Measurements from ENCODE around the gene CSMD2.

The CSMD2 gene

DNA sequence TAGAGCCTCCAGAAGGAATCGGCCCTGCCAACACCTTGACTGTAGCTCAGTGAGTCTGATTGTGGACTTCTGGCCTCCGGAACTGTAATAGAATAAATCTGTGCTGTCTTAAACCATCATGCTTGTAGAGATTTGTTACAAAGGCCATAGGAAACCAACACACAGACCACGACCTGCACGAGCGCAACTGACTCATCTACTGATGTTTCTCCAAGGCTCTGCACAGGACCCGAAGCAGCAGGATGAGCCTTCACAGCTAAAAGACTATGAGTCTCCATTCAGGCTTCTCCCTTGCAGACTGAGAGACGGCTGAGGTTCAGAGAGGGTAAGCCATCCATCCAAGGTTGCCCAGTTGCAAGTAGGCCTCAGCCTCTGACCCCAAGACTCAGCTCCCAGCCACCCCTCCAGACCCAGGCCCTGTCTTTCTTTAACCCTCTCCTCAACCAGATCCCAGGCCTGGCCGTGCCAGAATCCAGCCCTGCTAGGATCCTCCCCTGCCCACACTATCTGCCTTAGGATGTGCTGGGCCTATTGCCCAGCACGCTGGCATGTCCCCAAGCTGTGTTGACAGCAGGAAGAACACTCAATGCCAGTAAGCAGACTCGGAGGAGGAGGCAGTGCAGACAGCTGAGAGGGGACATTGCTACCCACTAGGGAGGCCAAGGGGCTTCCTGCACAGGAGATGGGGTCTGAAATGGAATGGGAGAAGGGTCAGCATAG lies 192.2 kb downstream of the CSMD2 start:
- Histone ChIP-seq H4K20me1 (no peaks in the 10 kb centered on the region), H3K4me3 (no peak overlapping the region), H3K4me2 (no peak overlapping the region), H3K27ac (no peak overlapping the region), H3K4me1 (no peaks in the 10 kb centered on the region), H3K9ac (no peak overlapping the region), H3K27me3 (no peaks in the 10 kb centered on the region), H3K36me3 (no peaks in the 10 kb centered on the region), H3K9me3 (no peaks in the 10 kb centered on the region)
- no peak for TF ChIP-seq Cebpa-rat (IDR thresholded peaks at IDR 0.05)

DNA sequence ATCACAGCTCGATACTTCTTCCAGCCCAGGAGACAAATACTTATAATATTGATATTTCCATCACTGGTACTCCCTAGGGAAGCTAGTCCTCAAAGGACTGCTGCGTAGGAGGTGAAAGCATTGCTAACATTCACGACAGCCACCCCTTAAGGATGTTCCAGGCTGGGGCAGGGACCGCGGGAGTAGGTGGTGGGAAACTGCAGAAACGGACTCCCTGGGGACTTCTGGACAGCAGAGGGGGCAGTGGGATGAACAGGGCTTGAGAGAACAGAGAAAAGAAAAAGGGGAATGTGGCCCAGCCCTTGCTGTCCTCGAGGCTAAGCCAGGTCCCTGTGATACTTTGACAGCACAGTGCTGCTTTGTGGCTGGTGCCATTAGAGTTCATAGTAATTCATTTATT lies 193.1 kb downstream of the CSMD2 start:
- H3K4me2 ChIP-seq = no peak overlapping the region

DNA sequence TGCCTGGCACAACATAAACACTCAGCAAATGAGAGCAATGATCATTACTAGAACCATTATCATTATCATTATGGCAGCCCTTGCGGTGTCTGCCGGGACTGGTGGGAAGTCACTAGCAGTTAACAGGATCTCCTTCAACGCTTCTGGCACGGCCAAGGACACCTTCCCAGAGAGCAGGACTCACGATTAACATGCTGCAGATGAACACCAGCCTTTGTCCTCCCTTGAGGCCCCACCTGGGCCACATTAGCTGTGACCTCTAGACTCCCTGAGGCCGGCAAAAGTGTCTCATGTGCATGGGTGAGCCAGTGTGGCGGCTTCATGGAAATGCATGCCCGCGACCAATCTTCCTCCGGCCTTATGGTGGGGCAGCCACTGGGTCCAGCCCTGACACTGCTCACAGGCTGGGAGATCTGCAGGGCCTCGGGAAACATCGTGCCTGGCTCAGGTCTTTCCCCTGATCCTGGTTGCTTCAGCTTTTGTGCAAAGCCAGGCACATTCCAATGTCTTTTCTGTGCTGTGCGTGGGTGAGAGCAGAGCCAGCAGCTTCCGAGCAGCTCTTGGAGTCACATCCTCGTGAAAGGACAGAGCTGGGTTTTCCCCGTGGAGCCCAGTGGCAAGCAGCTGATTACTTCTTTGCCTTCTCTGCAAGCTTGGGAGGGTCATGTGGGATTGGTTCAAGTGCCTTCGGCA lies 193.9 kb downstream of the CSMD2 start:
- no peak overlapping the region for H3K27ac ChIP-seq
- no peaks in the 10 kb centered on the region for H3K36me3 ChIP-seq
- H3K9ac ChIP-seq = no peak overlapping the region
- no peaks in the 10 kb centered on the region for H3K27me3 ChIP-seq
- no peak overlapping the region for H3K4me3 ChIP-seq
- no peaks in the 10 kb centered on the region for H3K4me1 ChIP-seq
- TF ChIP-seq Cebpa-rat (IDR thresholded peaks at IDR 0.05) = no peak
- H3K9me3 ChIP-seq = no peaks in the 10 kb centered on the region
- no peaks in the 10 kb centered on the region for H4K20me1 ChIP-seq
- H3K4me2 ChIP-seq = no peak overlapping the region

More for the DNA sequence above, 193.1 kb downstream of the CSMD2 start:
- Histone ChIP-seq H3K4me1 (no peaks in the 10 kb centered on the region), H3K9me3 (no peaks in the 10 kb centered on the region), H3K36me3 (no peaks in the 10 kb centered on the region), H3K9ac (no peak overlapping the region), H4K20me1 (no peaks in the 10 kb centered on the region), H3K27ac (no peak overlapping the region), H3K27me3 (no peaks in the 10 kb centered on the region), H3K4me3 (no peak overlapping the region)
- TF ChIP-seq Cebpa-rat (IDR thresholded peaks at IDR 0.05) = no peak

DNA sequence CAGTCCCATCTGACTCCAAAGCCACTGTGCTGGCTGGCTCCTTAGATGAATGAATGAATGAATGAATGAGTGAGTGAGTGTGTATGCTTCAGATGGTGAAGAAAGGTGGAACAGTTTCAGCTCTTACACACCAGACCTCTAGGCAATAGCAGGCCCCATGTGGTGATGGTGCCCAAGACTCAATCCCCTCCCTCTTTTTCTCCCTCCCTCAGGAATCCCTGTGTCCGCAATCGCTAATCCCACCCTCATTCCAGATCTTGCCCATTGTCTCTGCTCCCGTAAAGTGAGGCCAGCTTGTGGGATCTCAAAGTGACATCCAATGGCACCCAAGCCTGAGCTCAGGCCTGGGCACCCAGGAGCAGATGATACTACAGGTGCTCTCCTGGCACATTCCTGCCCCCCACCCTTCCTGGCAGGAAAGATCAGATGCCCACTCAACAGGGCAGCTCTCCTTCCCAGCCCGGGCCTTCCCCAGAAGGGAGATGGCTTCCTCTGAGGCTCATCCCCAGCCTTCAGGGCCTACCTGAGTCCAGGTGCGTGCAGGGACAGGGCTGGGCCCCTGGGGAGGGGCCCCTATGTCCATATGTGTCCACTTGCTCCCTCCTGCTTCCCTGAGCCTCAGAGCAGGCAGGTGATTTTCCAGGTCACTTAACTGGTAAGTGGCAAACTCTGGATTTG lies 194.7 kb downstream of the CSMD2 start:
- H3K4me3 ChIP-seq = no peak overlapping the region
- no peaks in the 10 kb centered on the region for H3K4me1 ChIP-seq
- no peak overlapping the region for H3K27ac ChIP-seq
- no peaks in the 10 kb centered on the region for H3K36me3 ChIP-seq
- no peak overlapping the region for H3K9ac ChIP-seq
- H3K4me2 ChIP-seq = no peak overlapping the region
- H3K9me3 ChIP-seq = no peaks in the 10 kb centered on the region
- H3K27me3 ChIP-seq = no peaks in the 10 kb centered on the region
- H4K20me1 ChIP-seq = no peaks in the 10 kb centered on the region
- no peak for TF ChIP-seq Cebpa-rat (IDR thresholded peaks at IDR 0.05)

DNA sequence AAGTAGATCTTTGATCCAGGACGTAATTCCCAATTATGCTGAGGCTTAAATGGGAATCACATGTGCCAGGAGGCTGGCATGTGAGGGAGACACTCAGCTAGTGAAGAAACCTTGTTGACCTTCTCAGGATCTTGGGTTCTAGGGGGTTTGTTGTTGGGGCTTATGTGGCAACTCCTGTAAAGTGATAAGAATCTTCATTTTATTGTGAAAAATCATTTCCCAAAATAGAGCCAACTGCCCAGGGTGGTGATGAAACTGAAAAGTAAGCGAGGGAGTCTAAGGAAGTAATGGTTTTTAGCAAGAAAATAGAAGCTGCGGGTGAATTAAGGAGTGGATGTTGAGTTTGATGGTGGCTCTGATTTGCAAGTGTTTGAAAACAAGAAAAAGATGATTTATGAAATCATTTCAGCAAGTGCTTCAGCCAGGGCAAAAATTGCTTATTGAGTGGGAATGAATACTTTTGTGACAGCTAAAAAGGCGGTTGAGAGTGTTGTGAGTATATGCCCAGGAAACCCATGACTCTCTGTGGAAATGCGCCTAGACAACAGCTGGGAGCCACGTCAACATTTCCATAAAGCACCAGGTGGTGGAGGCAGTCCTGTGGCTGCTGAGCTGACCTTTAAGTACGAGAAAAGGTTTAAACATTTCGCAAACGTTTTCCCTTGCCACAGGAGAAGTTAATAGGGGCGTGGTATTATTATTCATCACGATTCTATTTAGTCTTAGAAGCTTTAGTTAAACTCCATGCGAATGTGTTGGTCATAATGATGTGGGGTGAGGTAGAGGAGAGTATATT lies 198.5 kb downstream of the CSMD2 start:
- no peaks in the 10 kb centered on the region for H3K36me3 ChIP-seq
- H3K27ac ChIP-seq = no peak overlapping the region
- no peaks in the 10 kb centered on the region for H4K20me1 ChIP-seq
- H3K4me1 ChIP-seq = no peaks in the 10 kb centered on the region
- no peaks in the 10 kb centered on the region for H3K9me3 ChIP-seq
- TF ChIP-seq Cebpa-rat (IDR thresholded peaks at IDR 0.05) = no peak
- H3K27me3 ChIP-seq = no peaks in the 10 kb centered on the region
- H3K4me2 ChIP-seq = no peak overlapping the region
- no peak overlapping the region for H3K9ac ChIP-seq
- H3K4me3 ChIP-seq = no peak overlapping the region

DNA sequence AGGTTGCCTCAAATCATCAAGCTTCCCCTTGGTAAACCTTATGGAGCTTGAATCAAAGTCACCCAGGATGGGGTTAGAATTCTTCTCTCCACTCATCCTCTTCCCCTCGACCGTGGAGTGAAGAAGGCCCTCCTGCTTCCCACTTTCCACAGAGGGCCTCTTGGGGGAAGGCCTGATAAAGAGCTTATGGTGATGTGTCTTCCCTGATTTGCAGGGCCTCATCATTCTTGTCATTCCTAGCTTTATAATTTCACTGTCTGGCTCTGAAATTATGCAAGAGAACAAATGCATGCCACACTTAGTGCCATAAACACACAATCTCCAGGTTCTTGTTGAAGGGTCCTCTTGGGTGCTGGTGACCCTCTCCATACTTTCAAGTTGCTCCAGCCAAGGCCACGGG lies 199.9 kb downstream of the CSMD2 start:
- Histone ChIP-seq H3K4me2 (no peak overlapping the region), H3K9ac (no peak overlapping the region), H4K20me1 (no peaks in the 10 kb centered on the region), H3K4me3 (no peak overlapping the region), H3K36me3 (no peaks in the 10 kb centered on the region), H3K4me1 (no peaks in the 10 kb centered on the region), H3K27me3 (no peaks in the 10 kb centered on the region), H3K27ac (no peak overlapping the region), H3K9me3 (no peaks in the 10 kb centered on the region)
- no peak for TF ChIP-seq Cebpa-rat (IDR thresholded peaks at IDR 0.05)

DNA sequence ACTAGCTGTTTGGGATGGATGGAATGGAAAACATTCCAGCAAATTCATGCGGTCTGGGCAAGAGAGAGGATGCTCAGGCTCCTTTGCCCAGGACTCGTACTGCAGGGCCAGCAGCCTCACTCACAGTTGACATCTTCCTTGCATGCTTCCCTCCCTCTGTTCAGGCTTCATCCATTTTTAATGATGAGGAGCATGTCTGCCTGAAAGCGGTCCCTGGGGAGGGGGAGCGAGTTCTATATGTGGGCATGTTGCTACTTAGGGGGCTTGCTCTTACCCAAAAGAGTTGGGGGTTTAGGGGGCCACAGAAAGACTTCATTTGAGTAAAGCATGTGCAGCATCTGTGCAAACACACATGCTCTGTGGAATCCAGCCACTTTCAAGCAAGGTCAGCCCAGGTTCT lies 203.0 kb downstream of the CSMD2 start:
- no peaks in the 10 kb centered on the region for H3K36me3 ChIP-seq
- H3K4me3 ChIP-seq = no peak overlapping the region
- no peak for TF ChIP-seq Cebpa-rat (IDR thresholded peaks at IDR 0.05)
- no peaks in the 10 kb centered on the region for H3K27me3 ChIP-seq
- no peak overlapping the region for H3K4me2 ChIP-seq
- H3K27ac ChIP-seq = no peak overlapping the region
- no peaks in the 10 kb centered on the region for H3K9me3 ChIP-seq
- no peaks in the 10 kb centered on the region for H4K20me1 ChIP-seq
- no peak overlapping the region for H3K9ac ChIP-seq
- H3K4me1 ChIP-seq = no peaks in the 10 kb centered on the region

DNA sequence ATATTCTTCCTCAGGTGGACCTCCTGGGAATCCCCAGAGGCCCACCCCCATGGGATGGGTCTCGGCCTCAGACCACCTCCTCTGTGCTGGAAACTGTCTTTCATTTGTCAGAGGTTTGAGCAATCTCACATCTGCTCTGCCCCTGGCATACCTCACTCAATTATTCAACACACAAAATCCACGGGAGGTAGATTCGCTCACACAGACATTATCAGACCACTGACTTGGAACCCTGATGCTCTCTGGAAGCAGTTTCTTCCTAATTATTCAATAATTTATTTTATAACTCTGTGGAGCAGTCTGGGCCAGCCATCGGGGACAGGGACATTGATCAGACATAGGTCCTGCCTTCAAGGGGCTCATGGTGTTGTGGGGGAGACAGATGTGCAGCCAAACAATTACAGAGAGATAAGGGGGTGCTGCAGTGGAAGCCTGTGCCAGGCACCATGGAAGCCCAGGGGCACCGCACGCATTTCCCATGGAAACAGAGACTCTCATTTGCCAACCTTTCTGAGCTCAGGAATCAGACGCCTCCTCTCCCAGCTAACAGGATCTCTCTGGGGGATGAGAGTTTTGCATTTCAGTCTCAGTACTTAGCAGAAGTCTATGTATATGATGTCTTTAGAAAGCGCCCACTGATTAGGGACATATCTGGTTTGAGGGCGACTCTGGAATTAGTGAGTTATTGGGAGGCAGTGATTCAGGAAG lies 204.7 kb downstream of the CSMD2 start:
- Histone ChIP-seq H3K36me3 (no peaks in the 10 kb centered on the region), H3K9ac (no peak overlapping the region), H3K4me1 (no peaks in the 10 kb centered on the region), H3K27ac (no peak overlapping the region), H3K4me3 (no peak overlapping the region), H3K4me2 (no peak overlapping the region), H3K27me3 (no peaks in the 10 kb centered on the region), H3K9me3 (no peaks in the 10 kb centered on the region), H4K20me1 (no peaks in the 10 kb centered on the region)
- TF ChIP-seq Cebpa-rat (IDR thresholded peaks at IDR 0.05) = no peak

DNA sequence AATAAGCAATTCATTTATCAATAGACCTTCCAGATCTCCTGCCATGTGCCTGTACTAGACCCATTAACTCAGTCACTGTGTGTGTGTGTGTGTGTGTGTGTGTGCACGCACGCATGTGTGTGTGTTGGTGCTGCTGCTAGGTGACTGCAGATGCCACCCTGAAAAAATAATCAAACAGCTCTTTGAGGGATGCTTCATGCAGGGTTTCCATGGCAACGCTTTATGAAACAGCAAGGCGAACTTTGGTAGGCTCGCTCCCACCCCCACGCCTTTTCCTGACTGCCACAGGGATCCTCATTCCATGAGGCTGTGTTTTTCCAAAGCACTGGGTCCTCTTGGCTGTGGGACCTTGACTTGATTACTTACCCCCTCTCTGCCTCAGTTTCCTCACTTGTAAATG lies 207.2 kb downstream of the CSMD2 start:
- no peak for TF ChIP-seq Cebpa-rat (IDR thresholded peaks at IDR 0.05)
- Histone ChIP-seq H3K4me3 (no peak overlapping the region), H3K4me1 (no peaks in the 10 kb centered on the region), H4K20me1 (no peaks in the 10 kb centered on the region), H3K36me3 (no peaks in the 10 kb centered on the region), H3K27ac (no peak overlapping the region), H3K9me3 (no peaks in the 10 kb centered on the region), H3K4me2 (no peak overlapping the region), H3K27me3 (no peaks in the 10 kb centered on the region), H3K9ac (no peak overlapping the region)
